Keratinocyte (primary cell): ENCODE measurements around the gene SLC30A7. TPM values are rescaled to one million over a fixed set of nuclear protein-coding genes. Genes with fewer than 3 reads are reported as not detected.

Experiments used
- DNase-seq: peaks from one replicate; pipeline ENCODE4 v3.0.0-alpha.2; 2011; ENCODE audit warnings: low read depth, missing footprints, low spot score
- FAIRE-seq: peaks from 2 replicates; lab custom pipeline; 2011; peaks lifted over from hg19 to GRCh38; lab: Jason Lieb, UNC
- H2AFZ ChIP-seq: 2 replicates; pipeline ENCODE4 v1.6.0; 2012; ENCODE audit warnings: low read length, control low read depth, inconsistent platforms; ENCODE audit not compliant: control insufficient read depth
- H3K27ac ChIP-seq: 2 replicates; pipeline ENCODE4 v1.5.1; 2011; ENCODE audit warnings: low read length; ENCODE audit not compliant: control insufficient read depth, insufficient read depth
- H3K27me3 ChIP-seq: 3 replicates; pipeline ENCODE4 v1.6.0; 2011; ENCODE audit warnings: low read length; ENCODE audit not compliant: control insufficient read depth, insufficient read depth; ENCODE audit errors: extremely low read depth
- H3K36me3 ChIP-seq, 2 experiments: 2 replicates in 1 of 2; 3 replicates in 1 of 2; pipeline ENCODE4 v1.5.1; 2011; ENCODE audit warnings: low read length in 2 of 2, mild to moderate bottlenecking in 1 of 2; ENCODE audit not compliant: control insufficient read depth in 2 of 2, insufficient read depth in 2 of 2; ENCODE audit errors: extremely low read depth in 1 of 2
- H3K4me1 ChIP-seq: 3 replicates; pipeline ENCODE4 v1.5.1; 2011; ENCODE audit warnings: low read length; ENCODE audit not compliant: control insufficient read depth, insufficient read depth; ENCODE audit errors: extremely low read depth
- H3K4me2 ChIP-seq: 3 replicates; pipeline ENCODE4 v1.6.0; 2011; ENCODE audit warnings: low read depth, low read length; ENCODE audit not compliant: control insufficient read depth, insufficient read depth; ENCODE audit errors: extremely low read depth
- H3K4me3 ChIP-seq, 3 experiments: fragments of 200-600 bp in 1 of 3; sonication (generic) in 1 of 3; 2 replicates in 2 of 3; 3 replicates in 1 of 3; pipeline ENCODE4 v1.5.1; 2011 to 2016; ENCODE audit warnings: low read length in 3 of 3, mild to moderate bottlenecking in 3 of 3, control low read depth in 2 of 3, inconsistent platforms in 1 of 3, low read depth in 1 of 3, mixed read lengths in 1 of 3, mixed run types in 1 of 3, moderate library complexity in 1 of 3; ENCODE audit not compliant: control insufficient read depth in 2 of 3, insufficient read depth in 2 of 3; ENCODE audit errors: extremely low read depth in 1 of 3
- H3K79me2 ChIP-seq: 2 replicates; pipeline ENCODE4 v1.6.0; 2012; ENCODE audit warnings: low read length; ENCODE audit not compliant: control insufficient read depth, insufficient read depth
- H3K9ac ChIP-seq: 3 replicates; pipeline ENCODE4 v1.6.0; 2011; ENCODE audit warnings: low read length; ENCODE audit not compliant: control insufficient read depth, insufficient read depth; ENCODE audit errors: extremely low read depth
- H3K9me1 ChIP-seq: 3 replicates; pipeline ENCODE4 v1.6.0; 2011; ENCODE audit warnings: low read length; ENCODE audit not compliant: control insufficient read depth, insufficient read depth; ENCODE audit errors: extremely low read depth
- H3K9me3 ChIP-seq: 2 replicates; pipeline ENCODE4 v1.5.1; 2012; ENCODE audit warnings: low read depth, low read length; ENCODE audit not compliant: control insufficient read depth
- H4K20me1 ChIP-seq: 3 replicates; pipeline ENCODE4 v1.6.0; 2011; ENCODE audit warnings: low read length; ENCODE audit not compliant: control insufficient read depth, insufficient read depth; ENCODE audit errors: extremely low read depth
- CTCF ChIP-seq, 3 experiments: IDR thresholded peaks in 1 of 3; conservative IDR thresholded peaks in 1 of 3; optimal IDR thresholded peaks in 1 of 3; 2 replicates in 2 of 3; 3 replicates in 1 of 3; pipeline versions ENCODE3 to v1.5.1; 2011; ENCODE audit warnings: low read length in 3 of 3, mild to moderate bottlenecking in 3 of 3, moderate library complexity in 2 of 3, control low read depth in 1 of 3, inconsistent platforms in 1 of 3; ENCODE audit not compliant: insufficient read depth in 2 of 3; ENCODE audit errors: extremely low read depth in 1 of 3
- EZH2 ChIP-seq: IDR thresholded peaks from one replicate; pipeline ENCODE4 v1.6.1; 2012; ENCODE audit warnings: inconsistent platforms, mild to moderate bottlenecking, low read length, moderate library complexity
- dilution Hi-C: fragments of 300-500 bp; cut with MboI; formaldehyde crosslinking; loops from one replicate; pipeline ENCODE4 v1.7.0; 2020; ENCODE audit warnings: low sequenced_read_pairs; ENCODE audit not compliant: extremely low pct_ligation_motif_present
- polyA plus RNA-seq, 5 experiments: library from polyadenylated mRNA; depleted of rRNA in 3 of 5; stranded (reverse) in 3 of 5; stranded (forward) in 1 of 5; unstranded in 1 of 5; fragments of >200 nt; gene quantifications; 1 replicate in 1 of 5; 2 replicates in 3 of 5; 3 replicates in 1 of 5; pipeline versions ENCODE4 v1.2.1 to v1.2.3, GENCODE V29; 2011 to 2012; ENCODE audit warnings: missing spikeins in 2 of 5, low read depth in 1 of 5, low replicate concordance in 1 of 5

Gene SLC30A7
- polyA plus RNA-seq, 1 donor (not counting 4 experiments of a cell fraction or from before 2014, with no cell fraction given): 15.1 TPM

GRCh38 chr1:100959502-100960060 is 63.7 kb downstream of the SLC30A7 start:
- H3K79me2 ChIP-seq: no peaks in the 10 kb centered on the region
- FAIRE-seq (no peak), DNase-seq (no peak)
- H3K4me3 ChIP-seq: no peak overlapping the region
- H3K9me1 ChIP-seq: no peaks in the 10 kb centered on the region
- no peaks in the 10 kb centered on the region for H3K9me3 ChIP-seq
- no peak for TF ChIP-seq EZH2
- TF ChIP-seq CTCF (optimal IDR thresholded peaks at IDR 0.05 in 1 of 3, IDR thresholded peaks at IDR 0.05 in 1 of 3, conservative IDR thresholded peaks at IDR 0.05 in 1 of 3; ENCODE audit: extremely low read depth in 1 of 3, insufficient read depth in 2 of 3, low read length in 3 of 3): no peak
- no peak overlapping the region for H3K9ac ChIP-seq
- H4K20me1 ChIP-seq: no peaks in the 10 kb centered on the region
- peaks cover 0 to 5% of the 10 kb centered on the region in 2 experiments for H3K36me3 ChIP-seq
- H2AFZ ChIP-seq: no peak overlapping the region
- dilution Hi-C loops: no loop called here
- H3K27me3 ChIP-seq: no peaks in the 10 kb centered on the region
- H3K4me2 ChIP-seq: no peak overlapping the region
- H3K4me1 ChIP-seq: peaks cover 8% of the 10 kb centered on the region
- H3K27ac ChIP-seq: no peak overlapping the region

- H3K9me3 ChIP-seq: no peaks in the 10 kb centered on the region
- no peaks in the 10 kb centered on the region for H3K9me1 ChIP-seq
- no peaks in the 10 kb centered on the region for H3K79me2 ChIP-seq
- H3K4me2 ChIP-seq: no peak overlapping the region
- no peaks in the 10 kb centered on the region for H3K27me3 ChIP-seq
- H3K27ac ChIP-seq: no peak overlapping the region
- H3K9ac ChIP-seq: no peak overlapping the region
- TF ChIP-seq EZH2: no peak
- TF ChIP-seq CTCF (optimal IDR thresholded peaks at IDR 0.05 in 1 of 3, IDR thresholded peaks at IDR 0.05 in 1 of 3, conservative IDR thresholded peaks at IDR 0.05 in 1 of 3; ENCODE audit: extremely low read depth in 1 of 3, insufficient read depth in 2 of 3, low read length in 3 of 3): no peak
- dilution Hi-C loops: no loop called here
- peaks cover 0 to 5% of the 10 kb centered on the region in 2 experiments for H3K36me3 ChIP-seq
- H3K4me1 ChIP-seq: peaks cover 6% of the 10 kb centered on the region
- DNase-seq: no peak
- H2AFZ ChIP-seq: no peak overlapping the region
- no peak for FAIRE-seq
- H4K20me1 ChIP-seq: no peaks in the 10 kb centered on the region
- no peak overlapping the region for H3K4me3 ChIP-seq
These were observed 64.2 kb downstream of the SLC30A7 start for GRCh38 chr1:100960098-100960497.
